Heart right ventricle (tissue), 16 donors: ENCODE results near the gene MAP2K5. TPM values are rescaled to one million over a fixed set of nuclear protein-coding genes. Genes with fewer than 3 reads are reported as not detected.

Experiments
- ATAC-seq, 8 donors: fragments of 200-7000 bp; cut with Tn5 transposase; one replicate each; pipeline ENCODE4 v1.9.1; 2020; ENCODE audit warnings: mild to moderate bottlenecking in 8 of 8, moderate library complexity in 8 of 8, moderate number of reproducible peaks in 1 of 8
- DNase-seq, 2 donors: peaks; one replicate each; pipeline ENCODE4 v3.0.0-alpha.2; 2020
- H3K27ac ChIP-seq, 10 donors: fragments of 200-600 bp; sonication (generic) in 2 of 10; one replicate each; pipeline versions ENCODE4 v1.5.0 to v1.8.0; 2020 to 2022; ENCODE audit warnings: mild to moderate bottlenecking in 3 of 10
- H3K27me3 ChIP-seq, 7 donors: fragments of 200-600 bp; one replicate each; pipeline ENCODE4 v1.8.0; 2021 to 2022; ENCODE audit warnings: mild to moderate bottlenecking in 2 of 7
- H3K36me3 ChIP-seq, 9 donors: fragments of 200-600 bp; sonication (generic) in 1 of 9; one replicate each; pipeline versions ENCODE4 v1.5.0 to v1.8.0; 2020 to 2022; ENCODE audit warnings: mild to moderate bottlenecking in 2 of 9
- H3K4me1 ChIP-seq, 9 donors: fragments of 200-600 bp; sonication (generic) in 1 of 9; one replicate each; pipeline versions ENCODE4 v1.5.0 to v1.8.0; 2020 to 2022; ENCODE audit warnings: mild to moderate bottlenecking in 4 of 9
- H3K4me3 ChIP-seq, 10 donors: fragments of 200-600 bp; sonication (generic) in 2 of 10; one replicate each; pipeline versions ENCODE4 v1.5.0 to v1.8.0; 2020 to 2022; ENCODE audit warnings: mild to moderate bottlenecking in 7 of 10, moderate library complexity in 2 of 10
- H3K9me3 ChIP-seq, 11 donors: fragments of 200-600 bp in 10 of 11; sonication (generic) in 2 of 11; one replicate each; pipeline versions ENCODE4 v1.5.0 to v1.8.0; 2013 to 2022; ENCODE audit warnings: mild to moderate bottlenecking in 2 of 11, control low read depth in 1 of 11, moderate library complexity in 1 of 11
- WGBS, 2 donors: extraction: QIAGEN DNeasy Blood & Tissue Kit; methylation state at CpG; one replicate each; pipeline ENCODE4 v1.1.7; 2013; ENCODE audit warnings: inconsistent platforms in 1 of 2; 5-methylcytosine and 5-hydroxymethylcytosine counted together
- intact Hi-C, 10 donors: fragments of 100-400 bp; cut with DNase I; formaldehyde crosslinking; loops; one replicate each; pipeline versions ENCODE4 v1.11.1 to v1.14.2; 2022
- polyA plus RNA-seq, 2 donors: library from polyadenylated mRNA; stranded (reverse); fragments of 200-250 nt; gene quantifications; one replicate each; pipeline ENCODE4 v1.2.3, GENCODE V29; 2013
- total RNA-seq, 10 donors: library from RNA; stranded (reverse); fragmentation: NEBNext Ultra II Directional in 3 of 10; extraction: Animal tissue kit (Norgen Biotek cat#: 25700) in 3 of 10; gene quantifications; one replicate each; pipeline versions ENCODE4 v1.2.1 to v1.2.4, GENCODE V29; 2021 to 2023
- TF ChIP-seq, protein P1 (sequence below), 9 donors: fragments of 200-600 bp; sonication (generic) in 2 of 9; IDR thresholded peaks; one replicate each; pipeline versions ENCODE4 v1.5.0 to v1.8.0; 2021 to 2022; ENCODE audit warnings: antibody characterized with exemption in 9 of 9, mild to moderate bottlenecking in 5 of 9, moderate library complexity in 1 of 9
- donor health status: Arrhythmogenic right ventricular cardiomyopathy.
- donor health status: ischemic (EF 13 %, LVEDD 7.1; RV severe dilation, severe dysfunction).
- donor health status: healthy with polysubstance abuse.
- donor health status: DM: no; HTN: yes; CAD: no.
- donor health status: DM: no; HTN: no; CAD: no.
- donor health status: ischemic (EF 25% LVEDD 6.9; RV normal size, moderate dysfunction).
- donor health status: ischemic (EF 25% LVEDD 5.7; RV mildly dilated, moderate dysfunction).
- donor health status: healthy.
- donor health status: DM: yes; HTN: yes; CAD: no.
- donor health status: Ischemic cardiomyopathy.
- donor health status: ischemic (EF 35%, LVEDD 5.7; RV mildly dilated, moderate dysfunction).
- donor health status: nonischemic (EF 11% LVEDD 7.7; RV severe dilation, severe dysfunction).
- donor health status: DM: yes; HTN: yes; CAD: no.
- donor health status: PGD.
- donor health status: ischemic (EF 29% LVEDD 5.4; RV normal size, mild dysfunction).
- donor health status: nonischemic (EF 23%, LVEDD 6.1; RV moderate dilation, normal function).

MAP2K5 gene
- total and polyA plus RNA-seq, 12 donors: 7.7 to 34.3 (median 21.0) TPM

GRCh38 chr15:67845974-67846373, 303.5 kb downstream of the MAP2K5 start:
- DNase-seq: no peak
- Histone ChIP-seq H3K9me3 (peaks cover 0 to 7% (median 0%) of the 10 kb centered on the region in 11 donors), H3K27me3 (no peaks in the 10 kb centered on the region), H3K27ac (no peak overlapping the region), H3K4me1 (peaks cover 2 to 16% (median 6%) of the 10 kb centered on the region in 9 donors), H3K36me3 (no peaks in the 10 kb centered on the region), H3K4me3 (no peak overlapping the region)
- ATAC-seq: no peak
- WGBS, 2 donors: 86 to 89% methylated on average over 5 of the region's 5 CpGs
- TF ChIP-seq, protein P1, sequence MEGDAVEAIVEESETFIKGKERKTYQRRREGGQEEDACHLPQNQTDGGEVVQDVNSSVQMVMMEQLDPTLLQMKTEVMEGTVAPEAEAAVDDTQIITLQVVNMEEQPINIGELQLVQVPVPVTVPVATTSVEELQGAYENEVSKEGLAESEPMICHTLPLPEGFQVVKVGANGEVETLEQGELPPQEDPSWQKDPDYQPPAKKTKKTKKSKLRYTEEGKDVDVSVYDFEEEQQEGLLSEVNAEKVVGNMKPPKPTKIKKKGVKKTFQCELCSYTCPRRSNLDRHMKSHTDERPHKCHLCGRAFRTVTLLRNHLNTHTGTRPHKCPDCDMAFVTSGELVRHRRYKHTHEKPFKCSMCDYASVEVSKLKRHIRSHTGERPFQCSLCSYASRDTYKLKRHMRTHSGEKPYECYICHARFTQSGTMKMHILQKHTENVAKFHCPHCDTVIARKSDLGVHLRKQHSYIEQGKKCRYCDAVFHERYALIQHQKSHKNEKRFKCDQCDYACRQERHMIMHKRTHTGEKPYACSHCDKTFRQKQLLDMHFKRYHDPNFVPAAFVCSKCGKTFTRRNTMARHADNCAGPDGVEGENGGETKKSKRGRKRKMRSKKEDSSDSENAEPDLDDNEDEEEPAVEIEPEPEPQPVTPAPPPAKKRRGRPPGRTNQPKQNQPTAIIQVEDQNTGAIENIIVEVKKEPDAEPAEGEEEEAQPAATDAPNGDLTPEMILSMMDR (IDR thresholded peaks at IDR 0.05): no peak
- intact Hi-C loops: no loop called here

DNA sequence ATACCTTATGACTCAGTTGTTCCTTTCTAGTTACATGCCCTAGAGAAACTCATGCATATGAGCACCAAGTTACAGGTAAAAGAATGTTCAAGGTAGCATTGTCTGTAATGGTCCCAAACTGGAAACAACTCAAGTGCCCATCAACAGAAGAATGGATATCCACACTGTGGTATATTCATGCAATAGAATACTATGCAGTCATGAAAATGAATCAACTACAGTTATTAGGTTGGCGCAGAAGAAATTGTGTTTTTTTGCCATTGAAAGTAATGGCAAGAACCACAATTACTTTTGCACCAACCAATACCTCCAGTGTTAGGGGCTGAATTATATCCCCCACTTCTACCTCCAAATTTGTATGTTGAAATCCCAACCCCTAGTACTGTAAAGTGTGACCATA, 307.0 kb downstream of the MAP2K5 start:
- TF ChIP-seq, protein P1 (IDR thresholded peaks at IDR 0.05): no peak
- WGBS, 2 donors: 95 to 98% methylated on average over 1 of the region's 1 CpG
- Histone ChIP-seq H3K4me1 (peaks cover 0 to 7% (median 0%) of the 10 kb centered on the region in 9 donors), H3K27ac (no peak overlapping the region), H3K9me3 (peaks cover 0 to 7% (median 0%) of the 10 kb centered on the region in 11 donors), H3K27me3 (no peaks in the 10 kb centered on the region), H3K36me3 (no peaks in the 10 kb centered on the region), H3K4me3 (no peak overlapping the region)
- DNase-seq: no peak
- intact Hi-C loops: no loop called here
- no peak for ATAC-seq

DNA sequence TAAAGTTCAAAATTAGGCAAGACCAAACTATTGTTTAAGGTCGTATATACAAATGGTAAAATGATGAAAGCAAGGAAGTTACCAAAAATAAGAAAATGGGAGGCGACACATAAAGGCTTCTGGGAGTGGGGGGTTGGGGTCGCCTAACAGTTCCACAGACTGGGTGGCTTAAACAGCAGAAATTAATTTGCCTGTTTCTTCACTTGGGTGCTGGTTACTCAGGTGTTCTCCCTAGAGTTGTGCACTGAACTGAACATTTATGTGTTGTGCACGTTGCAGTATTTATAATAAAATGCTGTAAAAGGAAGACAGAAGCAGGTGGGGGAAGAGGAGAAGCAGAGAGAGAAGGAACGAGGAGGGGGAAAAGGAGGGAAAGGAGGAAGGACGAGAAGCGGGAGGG, 307.8 kb downstream of the MAP2K5 start:
- no peaks in the 10 kb centered on the region for H3K27me3 ChIP-seq
- peaks cover 0 to 7% (median 0%) of the 10 kb centered on the region in 9 donors for H3K4me1 ChIP-seq
- no peak for ATAC-seq
- TF ChIP-seq, protein P1 (IDR thresholded peaks at IDR 0.05): no peak
- no peak overlapping the region for H3K4me3 ChIP-seq
- H3K36me3 ChIP-seq: no peaks in the 10 kb centered on the region
- no peak overlapping the region for H3K27ac ChIP-seq
- DNase-seq: no peak
- peaks cover 0 to 7% (median 0%) of the 10 kb centered on the region in 11 donors for H3K9me3 ChIP-seq
- WGBS, 2 donors: 71 to 77% methylated on average over 7 of the region's 7 CpGs
- intact Hi-C loops: no loop called here

GRCh38 chr15:67850994-67851571, 308.6 kb downstream of the MAP2K5 start:
- ATAC-seq: peak in 1 of 8 donors; percentile 35
- TF ChIP-seq, protein P1 (IDR thresholded peaks at IDR 0.05): no peak

More at GRCh38 chr15:67850994-67851571, 308.6 kb downstream of the MAP2K5 start:
- peaks cover 0 to 7% (median 0%) of the 10 kb centered on the region in 9 donors for H3K4me1 ChIP-seq
- H3K27me3 ChIP-seq: no peaks in the 10 kb centered on the region
- H3K4me3 ChIP-seq: no peak overlapping the region
- intact Hi-C loops: no loop called here
- H3K9me3 ChIP-seq: peaks cover 0 to 7% (median 0%) of the 10 kb centered on the region in 11 donors
- H3K27ac ChIP-seq: no peak overlapping the region
- no peak for DNase-seq
- H3K36me3 ChIP-seq: no peaks in the 10 kb centered on the region
- WGBS, 2 donors: 81 to 95% methylated on average over 4 of the region's 4 CpGs
